Dendritic cell treated with granulocyte-macrophage colony-stimulating factor and Interleukin-4, amounts not matched to agents 40 ng/mL and 50 ng/mL, for 4 days (primary cell): ENCODE measurements around the gene CCDC194.

Experiments
- H3K27ac Mint-ChIP-seq: one replicate; pipeline ENCODE4 v1.8.0; 2022; ENCODE audit warnings: mild to moderate bottlenecking, mixed read lengths
- H3K27me3 Mint-ChIP-seq: one replicate; pipeline ENCODE4 v1.8.0; 2022; ENCODE audit warnings: mild to moderate bottlenecking, mixed read lengths
- H3K36me3 Mint-ChIP-seq: one replicate; pipeline ENCODE4 v1.8.0; 2022; ENCODE audit warnings: low read depth, mixed read lengths
- H3K4me1 Mint-ChIP-seq: one replicate; pipeline ENCODE4 v1.8.0; 2022; ENCODE audit warnings: low read depth, mixed read lengths
- H3K4me3 Mint-ChIP-seq: one replicate; pipeline ENCODE4 v1.8.0; 2022; ENCODE audit warnings: mild to moderate bottlenecking, moderate library complexity, mixed read lengths
- H3K9me3 Mint-ChIP-seq: one replicate; pipeline ENCODE4 v1.8.0; 2022; ENCODE audit warnings: mixed read lengths
- intact Hi-C: fragments of 100-400 bp; cut with micrococcal nuclease; formaldehyde crosslinking; loops from one replicate; pipeline ENCODE4 v1.15.0; 2022

Gene CCDC194

GRCh38 chr19:17419154-17419620, 25.2 kb upstream of the CCDC194 start:
- Mint-ChIP-seq H3K36me3 (peaks cover 68% of the 10 kb centered on the region), H3K27ac (peak overlapping the region; percentile 89), H3K27me3 (no peaks in the 10 kb centered on the region), H3K4me1 (peaks cover 35% of the 10 kb centered on the region), H3K9me3 (no peaks in the 10 kb centered on the region), H3K4me3 (peak overlapping the region; percentile 87)
- intact Hi-C loops: loop anchor here (1.0 kb wide), 1 partner anchor 14 kb away; the partner anchor contains the start of gene BST2

- Mint-ChIP-seq H3K4me1 (peaks cover 35% of the 10 kb centered on the region), H3K4me3 (peak overlapping the region; percentile 87), H3K27ac (peak overlapping the region; percentile 89), H3K36me3 (peaks cover 68% of the 10 kb centered on the region), H3K9me3 (no peaks in the 10 kb centered on the region), H3K27me3 (no peaks in the 10 kb centered on the region)
- intact Hi-C loops: loop anchor here (1.0 kb wide), 1 partner anchor 13 kb away; the partner anchor contains the start of gene BST2
Measured at GRCh38 chr19:17418710-17419109, 24.7 kb upstream of the CCDC194 start.

GRCh38 chr19:17415121-17415520, 21.1 kb upstream of the CCDC194 start:
- Mint-ChIP-seq H3K4me3 (no peak overlapping the region), H3K27ac (no peak overlapping the region), H3K36me3 (peaks cover 69% of the 10 kb centered on the region), H3K27me3 (no peaks in the 10 kb centered on the region), H3K9me3 (no peaks in the 10 kb centered on the region), H3K4me1 (peaks cover 45% of the 10 kb centered on the region)
- intact Hi-C loops: no loop called here

GRCh38 chr19:17414097-17414496, 20.1 kb upstream of the CCDC194 start:
- H3K36me3 Mint-ChIP-seq: peaks cover 76% of the 10 kb centered on the region
- no peaks in the 10 kb centered on the region for H3K27me3 Mint-ChIP-seq
- H3K4me3 Mint-ChIP-seq: no peak overlapping the region
- intact Hi-C loops: no loop called here
- H3K9me3 Mint-ChIP-seq: no peaks in the 10 kb centered on the region
- H3K27ac Mint-ChIP-seq: no peak overlapping the region
- H3K4me1 Mint-ChIP-seq: peaks cover 44% of the 10 kb centered on the region

- H3K9me3 Mint-ChIP-seq: no peaks in the 10 kb centered on the region
- intact Hi-C loops: no loop called here
- no peak overlapping the region for H3K27ac Mint-ChIP-seq
- H3K36me3 Mint-ChIP-seq: peaks cover 72% of the 10 kb centered on the region
- H3K4me1 Mint-ChIP-seq: peaks cover 43% of the 10 kb centered on the region
- no peaks in the 10 kb centered on the region for H3K27me3 Mint-ChIP-seq
- H3K4me3 Mint-ChIP-seq: no peak overlapping the region
Measured at GRCh38 chr19:17411801-17412200, 17.8 kb upstream of the CCDC194 start.

- Mint-ChIP-seq H3K27ac (no peak overlapping the region), H3K36me3 (peaks cover 67% of the 10 kb centered on the region), H3K4me3 (no peak overlapping the region), H3K9me3 (no peaks in the 10 kb centered on the region), H3K4me1 (peaks cover 52% of the 10 kb centered on the region), H3K27me3 (no peaks in the 10 kb centered on the region)
- intact Hi-C loops: no loop called here
Measured at GRCh38 chr19:17409990-17410389, 16.0 kb upstream of the CCDC194 start.

GRCh38 chr19:17406887-17407196, 12.8 kb upstream of the CCDC194 start:
- Mint-ChIP-seq H3K4me1 (peaks cover 48% of the 10 kb centered on the region), H3K9me3 (no peaks in the 10 kb centered on the region)
- intact Hi-C loops: no loop called here

GRCh38 chr19:17406046-17406886, 12.3 kb upstream of the CCDC194 start:
- peak overlapping the region; percentile 80 for H3K4me3 Mint-ChIP-seq
- peaks cover 61% of the 10 kb centered on the region for H3K36me3 Mint-ChIP-seq
- no peaks in the 10 kb centered on the region for H3K9me3 Mint-ChIP-seq
- peaks cover 48% of the 10 kb centered on the region for H3K4me1 Mint-ChIP-seq
- no peaks in the 10 kb centered on the region for H3K27me3 Mint-ChIP-seq
- intact Hi-C loops: no loop called here
- H3K27ac Mint-ChIP-seq: peak overlapping the region; percentile 92

More at GRCh38 chr19:17406887-17407196, 12.8 kb upstream of the CCDC194 start:
- peak overlapping the region; percentile 92 for H3K27ac Mint-ChIP-seq
- H3K27me3 Mint-ChIP-seq: no peaks in the 10 kb centered on the region
- H3K36me3 Mint-ChIP-seq: peaks cover 61% of the 10 kb centered on the region
- peak overlapping the region; percentile 80 for H3K4me3 Mint-ChIP-seq

GRCh38 chr19:17405250-17406045, 11.5 kb upstream of the CCDC194 start, which contains the start of gene BST2:
Gene BST2, minus strand, starts transcription at chr19:17405630. Its CDS starts 55 bp downstream, at chr19:17405575.
- Mint-ChIP-seq H3K27ac (peak within 1 kb of the TSS; percentile 92), H3K4me1 (peaks cover 48% of the 10 kb centered on the region), H3K4me3 (peak within 1 kb of the TSS; percentile 80), H3K27me3 (no peaks in the 10 kb centered on the region), H3K9me3 (no peaks in the 10 kb centered on the region), H3K36me3 (peaks cover 67% of the 10 kb centered on the region)
- intact Hi-C loops: loop anchor here (1.0 kb wide), 1 partner anchor 14 kb away; no protein-coding TSS in a partner anchor

- intact Hi-C loops: loop anchor here (1.0 kb wide), 1 partner anchor 15 kb away; no protein-coding TSS in a partner anchor
- Mint-ChIP-seq H3K4me3 (peak overlapping the region; percentile 80), H3K4me1 (peaks cover 48% of the 10 kb centered on the region)
Measured at GRCh38 chr19:17404621-17405249, 10.7 kb upstream of the CCDC194 start.

GRCh38 chr19:17404015-17404414, 10.0 kb upstream of the CCDC194 start:
- Mint-ChIP-seq H3K4me3 (peak overlapping the region; percentile 80), H3K4me1 (peaks cover 48% of the 10 kb centered on the region), H3K27ac (peak overlapping the region; percentile 92), H3K36me3 (peaks cover 73% of the 10 kb centered on the region), H3K9me3 (no peaks in the 10 kb centered on the region), H3K27me3 (no peaks in the 10 kb centered on the region)
- intact Hi-C loops: no loop called here

More at GRCh38 chr19:17404621-17405249, 10.7 kb upstream of the CCDC194 start:
- Mint-ChIP-seq H3K27me3 (no peaks in the 10 kb centered on the region), H3K27ac (peak overlapping the region; percentile 92), H3K9me3 (no peaks in the 10 kb centered on the region), H3K36me3 (peaks cover 70% of the 10 kb centered on the region)

GRCh38 chr19:17402982-17403855, 9.2 kb upstream of the CCDC194 start:
- H3K4me1 Mint-ChIP-seq: peaks cover 45% of the 10 kb centered on the region
- peaks cover 80% of the 10 kb centered on the region for H3K36me3 Mint-ChIP-seq
- intact Hi-C loops: no loop called here
- no peaks in the 10 kb centered on the region for H3K9me3 Mint-ChIP-seq
- H3K27ac Mint-ChIP-seq: peak overlapping the region; percentile 92
- H3K27me3 Mint-ChIP-seq: no peaks in the 10 kb centered on the region
- peak overlapping the region; percentile 80 for H3K4me3 Mint-ChIP-seq

GRCh38 chr19:17401628-17402027, 7.6 kb upstream of the CCDC194 start:
- Mint-ChIP-seq H3K9me3 (no peaks in the 10 kb centered on the region), H3K27ac (peak overlapping the region; percentile 24), H3K27me3 (no peaks in the 10 kb centered on the region), H3K36me3 (peaks cover 88% of the 10 kb centered on the region), H3K4me1 (peaks cover 29% of the 10 kb centered on the region), H3K4me3 (no peak overlapping the region)
- intact Hi-C loops: no loop called here
